GM18873 (cell line): Measurements from ENCODE around the gene PGP.

ENCODE experiments used
- ATAC-seq: cut with Tn5 transposase; IDR thresholded peaks from one replicate; pipeline ENCODE4 v1.9.1; 2021; ENCODE audit warnings: mild to moderate bottlenecking, moderate library complexity, moderate number of reproducible peaks; ENCODE audit not compliant: unreplicated experiment, low FRiP score

Gene PGP

GRCh38 chr16:2237493-2238149 lies 23.0 kb upstream of the PGP start:
- no peak for ATAC-seq

- no peak for ATAC-seq
Observed at GRCh38 chr16:2237102-2237482, 22.5 kb upstream of the PGP start.

- ATAC-seq: no peak
Observed at GRCh38 chr16:2236337-2237101, 21.9 kb upstream of the PGP start, which contains the start of gene DNASE1L2. TSS of gene DNASE1L2 (plus strand) at chr16:2236444. CDS start at chr16:2236817, 373 bp downstream.

- no peak for ATAC-seq
Observed at GRCh38 chr16:2235695-2236336, 21.2 kb upstream of the PGP start.

GRCh38 chr16:2235234-2235651 lies 20.6 kb upstream of the PGP start:
- ATAC-seq: no peak

GRCh38 chr16:2234813-2235170 lies 20.2 kb upstream of the PGP start:
- no peak for ATAC-seq

GRCh38 chr16:2233872-2234812 lies 19.5 kb upstream of the PGP start:
- ATAC-seq: no peak

- no peak for ATAC-seq
Observed at GRCh38 chr16:2233046-2233775, 18.6 kb upstream of the PGP start.

- ATAC-seq: no peak
Observed at GRCh38 chr16:2232094-2232990, 17.7 kb upstream of the PGP start.

GRCh38 chr16:2231016-2231931 lies 16.6 kb upstream of the PGP start:
- ATAC-seq: no peak

- ATAC-seq: no peak
Observed at GRCh38 chr16:2230376-2230775, 15.7 kb upstream of the PGP start.

GRCh38 chr16:2229632-2230250 lies 15.1 kb upstream of the PGP start:
- no peak for ATAC-seq

- no peak for ATAC-seq
Observed at GRCh38 chr16:2229091-2229490, 14.5 kb upstream of the PGP start.

GRCh38 chr16:2228161-2228824 lies 13.7 kb upstream of the PGP start:
- ATAC-seq: no peak

- ATAC-seq: no peak
Observed at GRCh38 chr16:2226918-2227317, 12.3 kb upstream of the PGP start.

- ATAC-seq: no peak
Observed at GRCh38 chr16:2226245-2226793, 11.7 kb upstream of the PGP start.
